ENCODE results near the gene KCNJ13. TPM values are rescaled to one million over a fixed set of nuclear protein-coding genes. Genes with fewer than 3 reads are reported as not detected.
"Not testable (repeated sequence)": the region's sequence is repeated elsewhere in the genome, so short reads cannot be mapped to it uniquely, and the experiment has no call there.

KCNJ13 gene
- total RNA-seq, 1 experiment from 2014 or later = not detected

GRCh38 chr2:232741294-232741693, 35.1 kb downstream of the KCNJ13 start:
- Histone ChIP-seq H3K9me3 (replicated peaks) (no peaks in the 10 kb centered on the region), H3K27me3 (no peaks in the 10 kb centered on the region)

GRCh38 chr2:232731470-232731869, 44.9 kb downstream of the KCNJ13 start:
- no peak overlapping the region for H3K4me3 ChIP-seq
- no peak for DNase-seq
- H3K9me3 ChIP-seq (replicated peaks) = no peaks in the 10 kb centered on the region
- H3K27ac ChIP-seq = no peak overlapping the region
- no peaks in the 10 kb centered on the region for H3K27me3 ChIP-seq
- no peaks in the 10 kb centered on the region for H3K4me1 ChIP-seq
- peaks cover 47% of the 10 kb centered on the region for H3K36me3 ChIP-seq

More at GRCh38 chr2:232741294-232741693, 35.1 kb downstream of the KCNJ13 start:
- no peak for DNase-seq
- Histone ChIP-seq H3K4me3 (no peak overlapping the region), H3K4me1 (no peaks in the 10 kb centered on the region), H3K36me3 (peaks cover 25% of the 10 kb centered on the region), H3K27ac (no peak overlapping the region)

GRCh38 chr2:232728785-232729184, 47.6 kb downstream of the KCNJ13 start:
- Histone ChIP-seq H3K9me3 (replicated peaks) (no peaks in the 10 kb centered on the region), H3K4me1 (no peaks in the 10 kb centered on the region), H3K27me3 (no peaks in the 10 kb centered on the region), H3K4me3 (no peak overlapping the region), H3K27ac (no peak overlapping the region), H3K36me3 (peaks cover 41% of the 10 kb centered on the region)
- no peak for DNase-seq

- H3K36me3 ChIP-seq = peaks cover 36% of the 10 kb centered on the region
- no peak overlapping the region for H3K4me3 ChIP-seq
- no peak overlapping the region for H3K27ac ChIP-seq
- no peaks in the 10 kb centered on the region for H3K27me3 ChIP-seq
- no peak for DNase-seq
- no peaks in the 10 kb centered on the region for H3K4me1 ChIP-seq
- H3K9me3 ChIP-seq (replicated peaks) = no peaks in the 10 kb centered on the region
Measured at GRCh38 chr2:232723027-232723426, 53.3 kb downstream of the KCNJ13 start.

GRCh38 chr2:232721882-232722281, 54.5 kb downstream of the KCNJ13 start:
- Histone ChIP-seq H3K36me3 (peaks cover 46% of the 10 kb centered on the region), H3K27me3 (no peaks in the 10 kb centered on the region), H3K27ac (no peak overlapping the region), H3K4me3 (no peak overlapping the region), H3K9me3 (replicated peaks) (no peaks in the 10 kb centered on the region), H3K4me1 (no peaks in the 10 kb centered on the region)
- DNase-seq = no peak

GRCh38 chr2:232721261-232721660, 55.1 kb downstream of the KCNJ13 start:
- Histone ChIP-seq H3K27ac (no peak overlapping the region), H3K27me3 (no peaks in the 10 kb centered on the region)

GRCh38 chr2:232720056-232720455, 56.3 kb downstream of the KCNJ13 start:
- not testable (repeated sequence) for H3K9me3 ChIP-seq (replicated peaks); H3K27ac ChIP-seq; H3K4me1 ChIP-seq

More at GRCh38 chr2:232721261-232721660, 55.1 kb downstream of the KCNJ13 start:
- no peaks in the 10 kb centered on the region for H3K9me3 ChIP-seq (replicated peaks)
- H3K36me3 ChIP-seq = peaks cover 47% of the 10 kb centered on the region
- H3K4me1 ChIP-seq = no peaks in the 10 kb centered on the region
- no peak overlapping the region for H3K4me3 ChIP-seq
- no peak for DNase-seq

More at GRCh38 chr2:232720056-232720455, 56.3 kb downstream of the KCNJ13 start:
- peaks cover 38% of the 10 kb centered on the region for H3K36me3 ChIP-seq
- not testable (repeated sequence) for H3K27me3 ChIP-seq, H3K4me3 ChIP-seq, DNase-seq

Other genes starting within 250 kb of the KCNJ13 start
- gene CHRNG, start 236.9 kb downstream of the KCNJ13 start, total RNA-seq (2014; rRNA removed; shearing (Covaris generic)) = 25.2 and 36.6 TPM in 2 replicates
- 10.2 and 13.5 TPM in 2 replicates for gene TIGD1, start 226.0 kb downstream of the KCNJ13 start, total RNA-seq (2014; rRNA removed; shearing (Covaris generic))
- gene EIF4E2, start 225.9 kb downstream of the KCNJ13 start, total RNA-seq (2014; rRNA removed; shearing (Covaris generic)) = 168 and 180 TPM in 2 replicates
- gene EFHD1, start 143.0 kb downstream of the KCNJ13 start, total RNA-seq (2014; rRNA removed; shearing (Covaris generic)) = 18.7 and 20.7 TPM in 2 replicates
- gene GIGYF2, start 79.2 kb downstream of the KCNJ13 start, total RNA-seq (2014; rRNA removed; shearing (Covaris generic)) = 79.5 and 97.2 TPM in 2 replicates
- 0.33 and 0.75 TPM in 2 replicates for gene SNORC, start 93.7 kb upstream of the KCNJ13 start, total RNA-seq (2014; rRNA removed; shearing (Covaris generic))
- gene NGEF, start 236.7 kb upstream of the KCNJ13 start, total RNA-seq (2014; rRNA removed; shearing (Covaris generic)) = not detected in 2 replicates